Sigmoid colon (tissue), 4 donors: ENCODE data around the gene SYNJ2.

ENCODE experiments used
- CTCF ChIP-seq, 4 experiments: fragments of 450-650 bp in 3 of 4; fragments of 200-600 bp in 1 of 4; IDR thresholded peaks; one replicate each; pipeline ENCODE4 v1.5.1; 2016 to 2019; ENCODE audit warnings: antibody characterized with exemption in 4 of 4, mild to moderate bottlenecking in 3 of 4, moderate library complexity in 2 of 4
- EP300 ChIP-seq, 4 donors: sonication (generic); formaldehyde crosslinking; IDR thresholded peaks; one replicate each; pipeline ENCODE4 v1.6.1; 2017; ENCODE audit warnings: antibody characterized with exemption in 4 of 4
- POLR2A ChIP-seq, 2 donors: fragments of 450-650 bp; IDR thresholded peaks; one replicate each; pipeline ENCODE4 v1.6.1; 2016; ENCODE audit warnings: antibody characterized with exemption in 2 of 2, mild to moderate bottlenecking in 2 of 2, moderate library complexity in 2 of 2
- POLR2AphosphoS5 ChIP-seq, 4 donors: sonication (generic); formaldehyde crosslinking; IDR thresholded peaks; one replicate each; pipeline ENCODE4 v1.6.1; 2017; ENCODE audit warnings: antibody characterized with exemption in 4 of 4

DNA sequence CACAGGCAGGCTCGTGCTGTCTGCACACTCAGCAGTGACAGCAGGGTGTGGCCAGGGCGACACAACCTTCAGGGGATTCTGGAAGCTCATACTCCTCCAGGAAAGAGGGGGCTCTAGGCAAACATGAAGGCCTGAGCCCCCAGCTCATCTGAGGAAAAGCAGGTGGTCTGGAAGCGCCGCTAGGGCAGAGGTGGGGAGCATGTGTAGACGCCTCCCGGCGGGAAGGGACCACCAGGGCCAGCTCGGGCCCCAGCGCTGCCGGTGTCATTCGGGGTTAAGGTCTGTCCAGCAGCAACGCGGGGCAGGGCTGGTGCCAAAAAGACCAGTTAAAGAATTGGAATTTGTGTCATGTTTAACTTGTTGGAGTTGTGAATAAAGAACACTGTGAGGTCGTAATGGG, 39.3 kb upstream of the SYNJ2 start:
- TF ChIP-seq CTCF (IDR thresholded peaks at IDR 0.05): no peak
- TF ChIP-seq POLR2AphosphoS5 (IDR thresholded peaks at IDR 0.05): no peak
- TF ChIP-seq POLR2A (IDR thresholded peaks at IDR 0.05): no peak
- no peak for TF ChIP-seq EP300 (IDR thresholded peaks at IDR 0.05)
